SIG-M5 (cell line): ENCODE measurements around the gene LRRC8A.

Experiments used
- DNase-seq: peaks from one replicate; lab custom pipeline; 2025; lab: John Stamatoyannopoulos, UW

LRRC8A gene

GRCh38 chr9:128902351-128903078, 20.6 kb downstream of the LRRC8A start:
- no peak for DNase-seq

- DNase-seq, result no peak
Observed at GRCh38 chr9:128903079-128903461, 21.1 kb downstream of the LRRC8A start.

GRCh38 chr9:128903871-128904620, 22.1 kb downstream of the LRRC8A start:
- no peak for DNase-seq

- no peak for DNase-seq
Observed at GRCh38 chr9:128905964-128906363, 24.0 kb downstream of the LRRC8A start.

GRCh38 chr9:128906741-128907140, 24.8 kb downstream of the LRRC8A start:
- DNase-seq, result no peak

- no peak for DNase-seq
Observed at GRCh38 chr9:128908372-128908771, 26.4 kb downstream of the LRRC8A start.

- no peak for DNase-seq
Observed at GRCh38 chr9:128909859-128910258, 27.9 kb downstream of the LRRC8A start.

GRCh38 chr9:128910906-128911305, 29.0 kb downstream of the LRRC8A start:
- no peak for DNase-seq

GRCh38 chr9:128911529-128912035, 29.6 kb downstream of the LRRC8A start:
- DNase-seq, result no peak

- no peak for DNase-seq
Observed at GRCh38 chr9:128912270-128912853, 30.4 kb downstream of the LRRC8A start.

- DNase-seq, result no peak
Observed at GRCh38 chr9:128913048-128913900, 31.3 kb downstream of the LRRC8A start.

GRCh38 chr9:128913995-128914772, 32.3 kb downstream of the LRRC8A start:
- DNase-seq, result no peak

- no peak for DNase-seq
Observed at GRCh38 chr9:128916204-128916603, 34.3 kb downstream of the LRRC8A start.

- DNase-seq, result no peak
Observed at GRCh38 chr9:128916745-128917144, 34.8 kb downstream of the LRRC8A start.

GRCh38 chr9:128917151-128917849, 35.4 kb downstream of the LRRC8A start:
- no peak for DNase-seq

GRCh38 chr9:128918921-128919320, 37.0 kb downstream of the LRRC8A start:
- DNase-seq, result no peak

GRCh38 chr9:128919402-128920089, 37.6 kb downstream of the LRRC8A start:
- DNase-seq, result no peak

GRCh38 chr9:128920381-128921058, 38.6 kb downstream of the LRRC8A start, which contains the start of gene PHYHD1:
Gene PHYHD1, plus strand, starts transcription at chr9:128920982. Its CDS starts 1,342 bp downstream, at chr9:128922324.
- no peak for DNase-seq
